ENCODE data around the gene KLF14.
"Not testable (repeated sequence)": the region's sequence is repeated elsewhere in the genome, so short reads cannot be mapped to it uniquely, and the experiment has no call there.

The KLF14 gene

DNA sequence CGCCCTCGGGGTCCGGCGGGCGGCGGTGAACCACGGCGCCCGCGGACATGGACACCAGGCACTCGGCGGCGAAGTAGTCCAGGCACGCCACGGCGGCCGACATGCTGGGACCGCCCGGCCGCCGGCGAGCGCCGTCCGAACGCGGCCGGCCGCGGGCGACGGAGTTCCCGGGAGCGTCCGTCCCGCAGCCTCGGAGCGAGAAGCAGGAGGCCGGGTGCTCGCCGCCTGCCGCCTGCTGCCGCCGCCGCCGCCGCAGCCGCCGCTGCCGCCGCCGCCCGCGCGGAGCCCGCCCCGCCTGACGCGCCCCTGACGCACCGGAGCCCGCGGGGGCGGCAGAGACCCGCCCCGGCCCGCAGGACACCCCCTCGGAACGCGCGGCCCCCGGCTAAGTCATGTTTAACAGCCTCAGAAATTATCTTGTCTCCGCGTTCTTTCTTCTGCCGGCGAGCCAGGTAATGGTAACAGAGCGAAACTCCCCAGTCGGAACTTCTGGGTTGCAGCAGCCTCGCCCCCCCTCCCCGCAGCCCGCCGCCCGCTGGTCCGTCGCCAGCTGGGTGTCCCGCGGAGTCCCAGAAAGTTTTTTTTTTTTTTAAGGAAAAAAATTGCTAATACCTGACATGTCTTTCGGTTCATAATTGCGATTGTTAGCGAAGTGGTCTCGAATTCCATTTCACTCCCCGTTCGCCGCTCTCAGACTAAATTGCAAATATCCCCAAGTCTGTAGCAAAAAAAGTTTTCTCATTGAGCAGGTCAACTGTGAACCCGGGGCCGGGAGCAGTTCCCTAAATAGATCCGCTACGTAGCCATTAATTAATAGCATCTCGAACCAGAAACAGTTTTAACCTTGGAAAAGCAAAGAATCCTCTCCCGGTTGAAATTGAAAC is at the start of gene KLF14:
TSS of gene KLF14 (minus strand) at position 277 of the 884 bp plus-strand sequence. CDS start at position 103, 174 bp downstream.
- peak; percentile 28 for DNase-seq (ENCODE audit: low spot score)

DNA sequence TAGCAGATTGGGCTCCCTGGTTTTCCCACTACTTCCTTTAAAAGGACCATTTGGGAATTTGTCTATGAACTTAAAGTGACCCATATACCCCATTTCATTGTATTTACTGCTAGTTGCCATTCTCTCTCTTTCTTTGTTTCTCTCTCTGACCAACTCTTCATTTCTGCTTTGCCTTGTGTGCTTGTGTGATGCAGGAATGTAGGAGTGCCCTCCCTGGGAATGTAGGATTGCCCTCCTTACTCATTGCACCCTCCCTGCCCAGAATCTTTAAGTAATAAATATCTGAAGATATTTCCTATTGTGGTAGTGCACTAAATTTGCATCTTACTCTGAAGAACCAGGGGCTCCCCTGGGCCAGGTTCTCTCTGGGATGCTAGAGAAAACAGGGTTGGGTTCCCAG is 47.3 kb upstream of the KLF14 start:
- DNase-seq (ENCODE audit: low spot score) = no peak

DNA sequence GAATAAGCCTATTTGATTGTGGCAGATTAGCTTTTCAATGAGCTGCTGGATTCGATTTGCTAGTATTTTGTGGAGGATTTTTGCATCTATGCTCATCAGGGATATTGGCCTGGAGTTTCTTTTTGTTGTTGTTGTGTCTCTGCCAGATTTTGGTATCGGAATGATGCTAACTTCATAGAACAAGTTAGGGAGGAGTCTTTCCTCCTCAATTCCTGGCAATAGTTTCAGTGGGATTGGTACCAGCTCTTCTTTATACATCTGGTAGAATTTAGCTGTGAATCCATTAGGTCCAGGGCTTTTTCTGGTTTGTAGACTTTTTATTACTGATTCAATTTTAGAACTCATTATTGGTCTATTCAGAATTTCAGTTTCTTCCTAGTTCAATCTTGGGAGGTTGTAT is 43.4 kb upstream of the KLF14 start:
- no peak for DNase-seq (ENCODE audit: low spot score)

DNA sequence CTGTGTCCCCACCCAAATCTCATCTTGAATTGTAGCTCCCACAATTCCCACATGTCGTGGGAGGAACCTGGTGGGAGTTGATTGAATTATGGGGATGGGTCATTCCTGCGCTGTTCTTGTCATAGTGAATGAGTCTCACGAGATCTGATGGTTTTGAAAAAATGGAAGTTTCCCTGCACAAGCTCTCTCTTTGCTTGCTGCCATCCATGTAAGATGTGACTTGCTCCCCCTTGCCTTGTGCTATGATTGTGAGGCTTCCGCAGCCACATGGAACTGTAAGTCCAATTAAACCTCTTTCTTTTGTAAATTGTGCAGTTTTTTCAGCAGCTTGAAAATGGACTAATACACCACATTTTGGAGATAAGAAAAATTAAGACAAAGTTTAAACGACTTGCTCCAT is 38.4 kb upstream of the KLF14 start:
- DNase-seq (ENCODE audit: low spot score) = not testable (repeated sequence)

DNA sequence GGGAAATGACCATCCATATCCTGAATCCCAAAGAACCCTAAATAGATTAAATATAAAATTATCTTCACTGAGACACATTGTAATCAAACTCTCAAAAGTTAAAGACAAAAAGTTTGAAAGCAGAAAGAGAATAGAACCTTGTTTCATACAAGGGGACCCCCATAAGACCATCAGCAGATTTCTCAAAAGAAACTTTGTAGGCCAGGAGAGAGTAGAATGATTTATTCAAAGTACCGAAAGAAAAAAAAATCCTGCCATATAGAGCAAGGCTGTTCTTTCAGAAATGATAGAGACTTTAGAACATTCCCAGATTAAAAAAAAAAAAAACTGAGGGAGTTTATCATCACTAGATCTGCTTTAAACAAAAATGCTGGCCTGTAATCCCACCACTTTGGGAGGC is 34.8 kb upstream of the KLF14 start:
- DNase-seq (ENCODE audit: low spot score) = no peak

DNA sequence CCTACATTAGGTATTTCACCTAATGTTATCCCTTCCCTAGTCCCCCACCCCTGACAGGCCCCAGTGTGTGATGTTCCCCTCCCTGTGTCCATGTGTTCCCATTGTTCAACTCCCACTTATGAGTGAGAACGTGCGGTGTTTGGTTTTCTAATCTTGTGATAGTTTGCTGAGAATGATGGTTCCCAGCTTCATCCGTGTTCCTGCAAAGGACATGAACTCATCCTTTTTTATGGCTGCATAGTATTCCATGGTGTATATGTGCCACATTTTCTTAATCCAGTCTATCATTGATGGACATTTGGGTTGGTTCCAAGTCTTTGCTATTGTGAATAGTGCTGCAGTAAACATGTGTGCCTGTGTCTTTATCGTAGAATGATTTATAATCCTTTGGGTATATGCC is 30.6 kb upstream of the KLF14 start:
- not testable (repeated sequence) for DNase-seq (ENCODE audit: low spot score)

DNA sequence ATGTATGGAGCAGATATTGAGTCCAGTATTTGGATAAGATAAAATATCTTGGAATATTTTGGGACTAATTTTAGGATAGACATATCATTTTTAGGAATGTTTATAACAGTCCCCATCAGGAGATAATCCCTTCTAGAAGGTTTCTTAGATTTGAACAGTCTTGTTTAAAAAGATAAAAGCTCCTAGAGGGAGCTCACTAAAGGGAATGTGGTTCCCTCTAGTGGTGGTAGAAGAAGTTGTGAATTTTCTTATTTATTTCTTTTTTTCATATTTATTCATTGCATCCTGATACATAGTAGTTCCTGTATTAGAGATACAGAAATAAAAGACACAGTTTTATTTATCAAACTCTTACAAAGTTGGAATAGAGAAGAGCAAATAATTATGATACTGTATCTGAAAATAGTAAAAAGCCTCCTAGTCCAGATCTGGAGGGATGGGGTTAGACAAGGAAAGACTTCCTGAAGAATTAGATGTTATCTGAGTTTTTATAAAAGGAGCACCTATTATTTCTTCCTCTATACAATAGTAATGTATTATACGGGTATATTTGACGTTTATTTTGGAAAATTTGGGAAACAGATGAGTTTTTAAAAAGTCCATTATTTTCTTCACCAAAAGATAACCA is 24.5 kb upstream of the KLF14 start:
- peak; percentile 34 for DNase-seq (ENCODE audit: low spot score)

DNA sequence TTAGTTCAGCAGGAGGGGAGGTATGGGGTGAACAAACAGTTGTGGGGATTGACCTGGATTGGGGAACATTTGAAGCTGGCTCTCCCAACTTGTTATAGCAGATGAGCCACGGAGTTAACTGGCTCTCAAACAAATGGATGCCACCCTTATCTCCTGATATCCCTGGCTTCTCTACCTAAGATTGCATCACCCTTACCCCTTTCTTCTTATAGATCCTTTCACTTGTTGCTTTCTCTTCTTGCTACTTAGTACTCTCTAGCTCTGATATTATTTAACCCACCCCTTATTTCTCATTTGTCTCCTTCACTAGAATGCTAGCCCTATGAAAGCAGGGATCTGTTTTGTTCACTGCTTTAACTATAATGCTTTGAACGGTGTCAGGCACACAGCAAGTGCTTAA is 22.3 kb upstream of the KLF14 start:
- no peak for DNase-seq (ENCODE audit: low spot score)

DNA sequence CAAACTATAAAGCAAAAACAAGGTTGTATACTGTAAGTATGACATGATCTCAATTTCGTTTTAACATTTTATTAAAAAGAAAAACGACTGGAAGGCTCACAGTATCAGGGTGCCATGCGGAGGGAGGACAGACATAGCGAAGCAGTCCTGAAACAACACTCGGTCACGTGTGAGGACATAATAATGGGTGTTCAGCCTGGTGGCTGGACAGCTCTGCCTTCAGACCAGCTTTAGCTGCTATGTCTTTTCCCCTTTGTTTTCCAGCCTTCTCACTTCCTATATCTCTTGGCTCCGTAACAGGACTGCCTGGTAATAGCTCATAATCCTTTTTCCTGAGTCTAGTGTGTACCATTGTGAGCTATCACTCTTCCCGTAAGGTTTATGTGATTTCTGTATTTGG is 18.4 kb upstream of the KLF14 start:
- DNase-seq (ENCODE audit: low spot score) = no peak

DNA sequence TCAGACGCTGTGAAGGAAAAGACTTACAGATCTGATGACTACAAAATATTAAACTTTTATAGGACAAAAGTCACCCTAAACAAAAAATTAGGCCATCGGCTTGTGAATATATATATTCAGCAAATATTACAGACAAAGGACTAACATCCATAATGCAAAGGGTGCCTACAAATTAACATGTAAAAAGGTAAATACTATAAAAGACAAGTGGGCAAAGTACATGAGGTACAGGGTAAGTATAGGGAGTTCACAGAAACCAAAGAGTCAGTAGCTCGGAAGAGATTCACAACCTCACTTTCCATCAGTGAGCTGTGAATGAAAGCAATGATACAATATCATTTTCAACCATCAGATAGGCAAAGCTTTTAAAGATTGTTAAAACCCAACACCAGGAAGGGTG is 16.7 kb upstream of the KLF14 start:
- DNase-seq (ENCODE audit: low spot score) = no peak

DNA sequence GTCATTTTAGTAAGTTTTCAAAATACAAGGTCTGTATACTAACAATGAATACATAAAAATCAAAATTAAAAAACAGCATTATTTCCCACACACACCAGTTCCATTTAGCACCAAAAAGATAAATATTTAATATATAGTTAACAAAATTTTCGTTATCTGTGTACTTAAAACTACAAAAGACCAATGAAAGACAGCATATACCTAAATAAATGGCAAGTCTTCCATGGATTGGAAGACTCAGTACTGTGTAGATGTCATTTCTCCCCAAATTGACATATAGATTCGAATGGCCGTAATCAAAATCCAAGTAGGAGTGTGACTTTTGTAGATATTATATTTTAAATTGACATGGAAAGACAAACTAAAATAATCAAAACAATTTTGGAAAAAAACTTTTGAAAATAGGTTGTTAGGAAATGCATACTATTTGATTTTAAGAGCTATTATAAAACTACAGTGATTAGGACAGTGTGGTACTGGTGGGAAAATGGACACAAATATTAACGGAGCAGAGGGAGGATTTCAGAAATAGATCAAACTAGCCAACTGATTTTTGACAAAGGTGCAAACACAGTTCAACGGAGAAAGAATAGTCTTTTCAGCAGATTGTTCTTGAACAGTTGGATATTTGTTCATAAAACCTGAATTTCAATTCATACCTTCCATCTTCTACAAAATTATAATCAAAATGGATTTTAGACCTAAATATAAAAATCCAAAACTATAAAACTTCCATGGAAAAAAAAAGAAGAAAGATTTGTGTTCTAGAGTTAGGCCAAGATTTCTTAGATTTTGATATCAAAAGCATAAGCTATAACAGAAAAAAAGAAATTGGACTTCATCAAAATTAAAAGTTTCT is 14.8 kb upstream of the KLF14 start:
- no peak for DNase-seq (ENCODE audit: low spot score)

DNA sequence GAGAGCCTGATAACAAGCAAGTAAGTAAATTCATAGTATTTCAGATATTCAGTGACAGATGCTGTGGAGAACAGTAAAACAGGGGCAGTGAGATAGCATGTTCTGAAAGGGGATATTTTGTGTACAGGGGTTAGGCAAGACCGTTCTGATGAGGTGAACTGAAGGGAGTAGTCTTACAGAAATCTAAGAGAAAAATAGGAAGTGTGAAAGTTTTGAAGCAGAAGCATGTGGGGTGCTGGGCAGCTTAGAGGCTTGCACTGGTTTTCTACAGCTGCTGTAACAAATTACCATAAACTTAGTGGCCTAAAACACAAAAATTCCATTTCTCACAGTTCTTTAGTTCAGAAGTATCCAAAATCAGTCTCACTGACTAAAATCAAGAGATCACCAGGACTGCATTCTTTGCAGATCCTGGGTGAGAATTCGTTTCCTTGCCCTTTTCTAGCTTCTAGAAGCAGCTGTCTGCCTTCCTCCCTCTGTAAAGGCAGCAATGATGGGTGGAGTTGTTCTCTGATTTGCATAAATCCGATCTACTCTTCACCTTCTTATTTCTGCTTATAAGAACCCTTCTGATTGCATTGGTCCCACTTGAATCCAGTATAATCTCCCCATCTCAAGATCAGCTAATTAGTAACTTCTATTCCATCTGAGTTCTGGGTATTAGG is 7.5 kb upstream of the KLF14 start:
- DNase-seq (ENCODE audit: low spot score) = no peak

DNA sequence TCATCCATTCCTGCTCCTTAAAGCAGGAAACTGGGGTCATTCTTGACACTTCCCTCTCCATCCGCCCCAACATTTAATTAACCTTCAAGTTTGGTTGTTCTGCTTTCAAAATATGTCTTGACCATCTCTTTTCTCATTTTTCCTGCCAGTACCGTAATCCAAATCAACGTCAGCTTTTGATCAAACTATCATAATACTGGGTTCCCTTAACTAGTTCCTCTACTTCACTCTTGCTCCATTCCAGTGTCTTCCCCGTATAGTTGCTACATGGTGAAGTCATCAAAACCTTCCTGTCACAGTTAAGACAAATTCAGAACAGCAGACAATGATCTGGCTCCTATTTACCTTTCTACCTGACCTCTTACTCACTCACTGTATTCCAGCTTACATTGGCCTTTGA is 6.6 kb upstream of the KLF14 start:
- DNase-seq (ENCODE audit: low spot score) = no peak

DNA sequence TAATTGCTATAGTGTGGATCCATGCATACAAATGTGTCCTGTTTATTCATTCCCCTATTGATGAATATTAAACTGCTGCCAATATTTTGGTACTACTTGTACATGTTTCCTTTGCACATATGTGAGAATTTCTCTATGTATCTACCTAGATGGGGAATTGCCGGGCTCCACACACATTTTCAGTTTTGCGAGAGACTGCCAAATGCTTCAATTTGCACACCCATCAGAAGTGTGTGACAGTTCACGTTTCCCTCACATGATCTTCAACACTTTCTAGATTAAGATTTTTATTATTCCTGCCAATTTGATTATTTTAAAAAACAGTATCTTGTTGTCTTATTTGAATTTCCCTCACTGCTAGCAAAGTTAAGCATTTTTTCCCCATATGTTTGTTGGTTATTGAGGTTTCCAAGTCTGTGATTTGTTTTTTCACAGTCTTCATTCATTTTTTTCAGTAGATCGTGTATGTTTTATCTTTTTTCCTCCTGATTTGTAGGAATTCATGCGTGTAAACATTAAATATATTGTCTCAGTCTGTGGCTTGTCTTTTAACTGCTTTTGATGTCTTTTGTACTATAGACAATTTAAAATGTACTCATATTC is 2.4 kb upstream of the KLF14 start:
- DNase-seq (ENCODE audit: low spot score) = no peak

DNA sequence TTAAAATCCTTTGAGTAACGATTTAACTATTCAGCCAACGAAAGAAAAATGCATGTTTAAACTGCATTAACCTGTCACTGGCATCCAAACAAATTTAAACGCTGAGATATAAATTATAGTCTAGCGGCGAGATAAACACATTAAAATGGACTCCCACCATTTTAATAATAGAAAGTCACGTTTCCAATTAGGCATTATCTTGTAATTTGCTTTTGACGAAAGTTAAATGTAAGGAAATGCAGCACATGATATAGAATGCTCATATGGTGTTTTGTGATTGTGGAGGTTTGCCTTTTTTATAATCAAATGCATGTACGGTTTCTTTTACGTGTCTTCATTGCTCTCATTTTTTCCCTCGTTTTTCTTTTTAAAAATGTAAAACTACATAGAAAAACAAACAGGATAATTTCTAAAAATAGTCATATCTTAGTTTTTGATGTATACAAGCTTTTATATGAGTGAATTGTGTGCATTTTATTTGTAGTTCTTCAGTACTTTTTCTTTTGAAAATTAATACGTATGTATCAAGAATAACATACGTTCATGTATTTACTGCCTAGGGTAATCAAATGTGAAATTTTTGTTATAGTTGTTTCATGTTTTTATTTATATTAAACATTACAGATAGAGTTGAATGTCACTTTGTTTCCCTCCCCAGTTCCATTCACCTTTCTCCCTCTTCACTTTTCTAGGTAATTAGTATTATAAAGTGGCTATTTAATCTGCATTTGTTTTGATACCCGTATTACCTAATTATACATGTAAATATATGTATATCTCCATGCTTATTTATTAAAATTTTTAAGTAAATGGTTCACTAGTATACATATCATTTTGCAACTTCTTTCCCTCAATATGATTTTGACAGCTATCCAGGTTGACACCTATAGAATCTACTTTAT is 1.1 kb upstream of the KLF14 start:
- DNase-seq (ENCODE audit: low spot score) = no peak

DNA sequence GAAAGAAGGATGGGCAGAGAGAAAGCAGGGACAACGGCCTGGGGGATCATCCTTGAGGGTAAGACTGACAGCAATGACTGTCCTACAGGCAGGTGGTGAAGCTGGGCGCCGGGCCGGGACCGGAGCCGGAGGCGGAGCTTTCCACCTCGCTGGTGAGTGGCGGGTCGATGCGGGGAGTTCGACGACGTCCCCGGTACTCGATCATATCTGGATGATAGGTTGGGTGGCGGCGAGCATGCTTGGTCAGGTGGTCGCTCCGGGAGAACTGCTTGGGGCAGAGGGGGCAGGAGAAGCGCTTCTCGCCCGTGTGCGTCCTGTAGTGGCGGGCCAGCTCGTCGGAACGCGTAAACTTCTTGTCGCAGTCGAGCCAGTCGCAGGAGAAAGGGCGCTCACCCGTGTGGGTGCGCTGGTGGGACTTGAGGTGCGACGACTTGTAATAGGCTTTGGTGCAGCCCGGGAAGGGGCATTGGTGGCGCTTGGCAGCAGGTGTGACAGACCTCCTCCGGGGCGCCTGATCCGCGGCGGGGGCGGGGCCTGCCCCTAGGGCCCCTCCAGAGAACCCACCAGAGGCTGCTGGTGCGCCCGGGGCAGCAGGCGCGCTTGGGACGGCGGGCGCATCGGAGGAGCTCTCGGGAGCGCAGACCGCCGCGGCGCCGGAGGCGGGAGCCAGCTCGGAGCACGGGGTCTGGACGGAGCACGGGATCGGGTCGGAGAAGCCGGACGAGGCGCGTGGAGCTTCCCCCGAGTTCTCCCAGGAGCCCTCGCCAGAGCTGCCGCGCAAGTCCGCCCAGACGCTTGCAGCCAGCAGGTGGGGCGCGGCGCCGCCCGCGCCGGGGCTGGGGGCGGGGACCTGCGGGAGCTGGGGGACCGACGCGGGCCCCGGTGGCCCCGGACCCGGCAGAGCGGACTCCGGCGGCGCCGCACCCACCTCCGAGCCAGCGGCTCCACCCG is 752 bp downstream of the KLF14 start:
- DNase-seq (ENCODE audit: low spot score) = no peak

DNA sequence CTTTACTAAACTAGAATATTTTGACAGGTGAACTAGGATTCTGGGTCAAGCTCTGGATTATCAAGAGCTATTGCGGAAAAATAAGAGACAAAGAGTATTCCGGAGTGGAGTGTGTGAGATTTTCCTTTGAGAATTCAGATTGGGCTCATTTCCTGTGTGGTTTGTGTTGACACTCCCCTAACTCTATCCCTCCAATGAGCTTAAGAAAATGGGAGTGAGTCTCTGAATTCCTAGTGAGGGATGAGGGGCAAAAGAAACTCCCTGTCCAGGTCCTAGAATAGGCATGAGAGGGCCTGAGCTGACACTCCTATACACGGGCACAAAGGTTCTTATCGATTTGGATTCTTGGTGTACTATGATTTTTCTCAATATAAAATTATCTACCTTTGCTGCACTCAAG is 10.2 kb downstream of the KLF14 start:
- no peak for DNase-seq (ENCODE audit: low spot score)

DNA sequence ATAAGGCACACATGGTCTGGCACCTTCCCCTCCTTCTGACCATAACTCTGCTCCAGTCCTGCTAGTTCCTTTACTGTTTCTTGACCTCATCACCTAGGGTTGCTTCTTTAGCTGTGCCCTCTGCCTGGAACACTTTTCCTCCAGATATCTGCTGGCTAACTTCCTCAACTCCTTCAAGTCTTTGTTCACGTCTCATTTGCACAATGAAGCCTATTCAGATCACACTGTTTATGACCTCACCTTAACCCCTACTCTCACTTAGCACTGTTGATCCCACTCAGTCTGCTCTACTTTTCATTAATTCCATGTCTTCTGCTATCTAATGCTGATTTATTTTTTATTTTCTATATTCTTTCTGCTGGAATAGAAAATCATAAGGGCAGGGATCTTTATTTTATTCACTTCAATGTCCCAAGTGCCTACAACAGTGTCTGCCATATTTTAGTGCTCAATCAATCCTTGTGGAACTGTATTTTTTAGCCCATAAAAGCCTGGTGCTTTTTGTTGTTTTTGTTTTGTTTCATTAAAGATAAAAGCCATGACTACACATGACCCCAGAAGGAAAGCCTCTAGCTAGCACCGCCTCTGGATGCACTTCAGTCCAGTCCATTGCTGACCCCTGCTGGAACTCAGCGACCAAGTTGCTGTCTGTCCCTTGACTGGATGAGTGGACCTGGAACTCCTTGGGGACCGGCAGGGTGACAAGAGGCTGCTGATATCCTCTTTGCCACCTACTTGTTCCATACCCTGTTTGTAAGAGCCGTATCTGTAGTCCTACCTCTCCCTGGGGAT is 12.3 kb downstream of the KLF14 start:
- DNase-seq (ENCODE audit: low spot score) = peak; percentile 40

DNA sequence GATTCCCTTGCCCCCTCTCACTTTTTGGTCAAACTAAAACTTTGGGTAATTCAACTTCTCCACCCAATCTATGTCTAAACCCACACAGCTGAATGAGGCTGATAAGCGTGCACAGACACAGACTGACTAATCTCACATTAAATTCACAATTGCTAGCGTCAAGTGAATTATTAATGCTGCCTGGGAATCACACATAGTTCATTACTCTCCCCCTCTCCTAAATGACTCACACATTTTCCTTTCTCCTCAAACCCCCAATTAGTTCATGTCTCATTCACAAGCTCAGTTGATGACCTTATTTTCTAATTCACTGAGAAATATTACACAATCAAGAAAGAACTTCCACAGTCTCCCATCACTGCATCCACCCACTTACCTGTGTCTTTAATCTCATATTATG is 14.5 kb downstream of the KLF14 start:
- DNase-seq (ENCODE audit: low spot score) = no peak
